CD4-positive, alpha-beta memory T cell (primary cell): ENCODE measurements around the gene TUBE1. TPM values are rescaled to one million over a fixed set of nuclear protein-coding genes. Genes with fewer than 3 reads are reported as not detected.

Experiments used
- CTCF ChIA-PET: fragments of 350-600 bp; sonication (Branson Sonifier 250); formaldehyde crosslinking; loops from one replicate; lab custom pipeline; 2021; ENCODE audit warnings: inconsistent platforms; ENCODE audit not compliant: partially characterized antibody; lab: Charles Lee
- POLR2A ChIA-PET: fragments of 350-600 bp; sonication (Branson Sonifier 250); formaldehyde crosslinking; loops from one replicate; lab custom pipeline; 2021; ENCODE audit not compliant: partially characterized antibody; lab: Charles Lee
- DNase-seq, 5 donors: peaks; one replicate each; pipeline versions ENCODE4 v3.0.0 to v3.0.0-alpha.2; 2020 to 2022; ENCODE audit warnings: mixed read lengths in 1 of 5
- H3K27ac ChIP-seq: one replicate; pipeline ENCODE4 v1.7.0; 2013; ENCODE audit warnings: low read depth, low read length
- H3K27me3 ChIP-seq: 2 replicates; pipeline ENCODE4 v1.7.0; 2013; ENCODE audit warnings: mild to moderate bottlenecking, low read length, moderate library complexity; ENCODE audit not compliant: insufficient read depth
- H3K36me3 ChIP-seq: 2 replicates; pipeline ENCODE4 v1.7.0; 2013; ENCODE audit warnings: mild to moderate bottlenecking, low read length, moderate library complexity; ENCODE audit not compliant: insufficient read depth
- H3K4me1 ChIP-seq: 2 replicates; pipeline ENCODE4 v1.7.0; 2013; ENCODE audit warnings: mild to moderate bottlenecking, low read length, moderate library complexity; ENCODE audit not compliant: insufficient read depth
- H3K4me3 ChIP-seq, 2 donors: one replicate each; pipeline ENCODE4 v1.7.0; 2013; ENCODE audit warnings: low read length in 2 of 2, mild to moderate bottlenecking in 1 of 2
- H3K9me3 ChIP-seq, 2 donors: one replicate each; pipeline ENCODE4 v1.7.0; 2013; ENCODE audit warnings: low read length in 2 of 2, control low read depth in 1 of 2; ENCODE audit not compliant: control insufficient read depth in 1 of 2
- H3K27ac Mint-ChIP-seq, 7 donors: one replicate each; pipeline ENCODE4 v1.8.0; 2020 to 2021; ENCODE audit warnings: mixed read lengths in 7 of 7, mild to moderate bottlenecking in 6 of 7, inconsistent platforms in 3 of 7, moderate library complexity in 3 of 7
- H3K27me3 Mint-ChIP-seq, 2 donors: one replicate each; pipeline ENCODE4 v1.8.0; 2020 to 2021; ENCODE audit warnings: mixed read lengths in 2 of 2
- H3K36me3 Mint-ChIP-seq, 2 donors: one replicate each; pipeline ENCODE4 v1.8.0; 2020 to 2021; ENCODE audit warnings: mixed read lengths in 2 of 2, inconsistent platforms in 1 of 2, mild to moderate bottlenecking in 1 of 2
- H3K4me1 Mint-ChIP-seq, 4 donors: one replicate each; pipeline ENCODE4 v1.8.0; 2020 to 2021; ENCODE audit warnings: mixed read lengths in 4 of 4, mild to moderate bottlenecking in 1 of 4
- H3K4me3 Mint-ChIP-seq, 8 donors: one replicate each; pipeline ENCODE4 v1.8.0; 2020 to 2021; ENCODE audit warnings: mixed read lengths in 8 of 8, mild to moderate bottlenecking in 7 of 8, moderate library complexity in 6 of 8, inconsistent platforms in 3 of 8
- H3K9me3 Mint-ChIP-seq, 8 donors: one replicate each; pipeline ENCODE4 v1.8.0; 2020 to 2021; ENCODE audit warnings: mixed read lengths in 8 of 8, mild to moderate bottlenecking in 5 of 8, inconsistent platforms in 3 of 8, moderate library complexity in 1 of 8
- intact Hi-C: fragments of 100-400 bp; cut with micrococcal nuclease; formaldehyde crosslinking; loops from one replicate; pipeline ENCODE4 v1.15.1; 2023
- polyA plus RNA-seq, 2 donors: library from polyadenylated mRNA; unstranded; fragments of 300-500 nt; fragmentation: Illumina TruSeq; gene quantifications; one replicate each; pipeline ENCODE4 v1.2.3, GENCODE V29; 2021
- total RNA-seq, 2 experiments: library from RNA; stranded (reverse); gene quantifications; one replicate each; pipeline ENCODE4 v1.2.3, GENCODE V29; 2021

The TUBE1 gene
- total RNA-seq = 10 to 100 TPM; 40.6 to 45.2 TPM
- 10 to 100 TPM; 15.6 to 19.0 TPM for polyA plus RNA-seq

GRCh38 chr6:112087136-112087911, at the start of gene TUBE1, which contains the start of gene FAM229B:
TUBE1 (minus strand) TSS chr6:112087482; CDS start chr6:112087434, 48 bp downstream.
FAM229B (plus strand) TSS chr6:112087591; CDS start chr6:112099284, 11,693 bp downstream.
- Mint-ChIP-seq H3K27ac (peak within 1 kb of the TSS in 1 of 7 donors; percentile 59), H3K4me1 (peaks cover 6 to 15% (median 8%) of the 10 kb centered on the region in 4 donors), H3K36me3 (peaks cover 15 to 21% of the 10 kb centered on the region in 2 donors), H3K27me3 (peaks cover 13 to 17% of the 10 kb centered on the region in 2 donors), H3K9me3 (peaks cover 0 to 2% (median 0%) of the 10 kb centered on the region in 8 donors), H3K4me3 (no peak within 1 kb of the TSS)
- Histone ChIP-seq H3K4me1 (peaks cover 15% of the 10 kb centered on the region), H3K27me3 (peaks cover 15% of the 10 kb centered on the region), H3K9me3 (no peaks in the 10 kb centered on the region), H3K27ac (peak within 1 kb of the TSS; percentile 78), H3K4me3 (peak within 1 kb of the TSS; percentile 31 to 80), H3K36me3 (no peaks in the 10 kb centered on the region)
- CTCF ChIA-PET = interaction anchor here (0.8 to 3.9 kb wide), 9 partner anchors 15 to 1272 kb away, joined by 3 to 35 read pairs (median 4); partner anchors contain the start of gene CDK19
- DNase-seq = peak; percentile 89 to 97 (median 93)
- intact Hi-C loops = loop anchor here (1.0 to 5.0 kb wide), 7 partner anchors 76 to 1273 kb away; partner anchors contain the start of genes AMD1, CDK19, FYN and REV3L
- POLR2A ChIA-PET = interaction anchor here (0.7 to 2.8 kb wide), 13 partner anchors 14 to 1527 kb away, joined by 3 to 24 read pairs (median 4); partner anchors contain the start of genes AMD1, REV3L and TRAF3IP2

GRCh38 chr6:112130878-112131277, 43.6 kb upstream of the TUBE1 start:
- Histone ChIP-seq H3K4me1 (no peaks in the 10 kb centered on the region), H3K27ac (no peak overlapping the region), H3K27me3 (no peaks in the 10 kb centered on the region), H3K36me3 (no peaks in the 10 kb centered on the region), H3K9me3 (no peaks in the 10 kb centered on the region), H3K4me3 (no peak overlapping the region)
- CTCF ChIA-PET = interaction anchor here (1.1 kb wide), 1 partner anchor 32 kb away, joined by 3 read pairs; no protein-coding TSS in a partner anchor
- POLR2A ChIA-PET = no interaction called here
- Mint-ChIP-seq H3K9me3 (no peaks in the 10 kb centered on the region), H3K36me3 (no peaks in the 10 kb centered on the region), H3K4me1 (no peaks in the 10 kb centered on the region), H3K4me3 (no peak overlapping the region), H3K27me3 (peaks cover 8 to 12% of the 10 kb centered on the region in 2 donors), H3K27ac (no peak overlapping the region)
- intact Hi-C loops = no loop called here
- no peak for DNase-seq

GRCh38 chr6:112128208-112128607, 40.9 kb upstream of the TUBE1 start:
- Mint-ChIP-seq H3K4me3 (no peak overlapping the region), H3K27ac (no peak overlapping the region), H3K27me3 (peaks cover 9 to 13% of the 10 kb centered on the region in 2 donors), H3K36me3 (no peaks in the 10 kb centered on the region), H3K9me3 (no peaks in the 10 kb centered on the region), H3K4me1 (no peaks in the 10 kb centered on the region)
- Histone ChIP-seq H3K4me1 (no peaks in the 10 kb centered on the region), H3K9me3 (no peaks in the 10 kb centered on the region), H3K4me3 (no peak overlapping the region), H3K27me3 (no peaks in the 10 kb centered on the region), H3K36me3 (no peaks in the 10 kb centered on the region), H3K27ac (no peak overlapping the region)
- CTCF ChIA-PET = interaction anchor here (1.5 kb wide), 1 partner anchor 35 kb away, joined by 3 read pairs; no protein-coding TSS in a partner anchor
- DNase-seq = no peak
- intact Hi-C loops = no loop called here
- POLR2A ChIA-PET = no interaction called here

GRCh38 chr6:112123982-112124381, 36.7 kb upstream of the TUBE1 start:
- H3K27ac ChIP-seq = no peak overlapping the region
- no peaks in the 10 kb centered on the region for H3K27me3 ChIP-seq
- ChIA-PET POLR2A (no interaction called here), CTCF (interaction anchor here (1.5 kb wide), 1 partner anchor 37 kb away, joined by 3 read pairs; the partner anchor contains the start of gene TUBE1)
- Mint-ChIP-seq H3K27me3 (peaks cover 10 to 11% of the 10 kb centered on the region in 2 donors), H3K4me1 (peaks cover 0 to 2% (median 0%) of the 10 kb centered on the region in 4 donors), H3K27ac (no peak overlapping the region), H3K9me3 (no peaks in the 10 kb centered on the region), H3K36me3 (no peaks in the 10 kb centered on the region), H3K4me3 (no peak overlapping the region)
- intact Hi-C loops = no loop called here
- H3K36me3 ChIP-seq = no peaks in the 10 kb centered on the region
- H3K9me3 ChIP-seq = no peaks in the 10 kb centered on the region
- no peak for DNase-seq
- H3K4me3 ChIP-seq = no peak overlapping the region
- no peaks in the 10 kb centered on the region for H3K4me1 ChIP-seq

- H3K4me1 ChIP-seq = no peaks in the 10 kb centered on the region
- Mint-ChIP-seq H3K36me3 (no peaks in the 10 kb centered on the region), H3K9me3 (no peaks in the 10 kb centered on the region), H3K4me1 (peaks cover 0 to 2% (median 0%) of the 10 kb centered on the region in 4 donors), H3K4me3 (no peak overlapping the region), H3K27ac (no peak overlapping the region), H3K27me3 (peaks cover 8 to 10% of the 10 kb centered on the region in 2 donors)
- CTCF ChIA-PET = no interaction called here
- intact Hi-C loops = no loop called here
- POLR2A ChIA-PET = no interaction called here
- H3K27me3 ChIP-seq = no peaks in the 10 kb centered on the region
- no peaks in the 10 kb centered on the region for H3K9me3 ChIP-seq
- H3K27ac ChIP-seq = no peak overlapping the region
- DNase-seq = no peak
- no peak overlapping the region for H3K4me3 ChIP-seq
- H3K36me3 ChIP-seq = no peaks in the 10 kb centered on the region
Measured at GRCh38 chr6:112122756-112123155, 35.5 kb upstream of the TUBE1 start.

GRCh38 chr6:112118034-112118433, 30.8 kb upstream of the TUBE1 start:
- CTCF ChIA-PET = no interaction called here
- POLR2A ChIA-PET = no interaction called here
- peaks cover 0 to 1% (median 0%) of the 10 kb centered on the region in 4 donors for H3K4me1 Mint-ChIP-seq

GRCh38 chr6:112117554-112117953, 30.3 kb upstream of the TUBE1 start:
- Mint-ChIP-seq H3K4me1 (no peaks in the 10 kb centered on the region), H3K36me3 (no peaks in the 10 kb centered on the region), H3K9me3 (no peaks in the 10 kb centered on the region), H3K27me3 (peaks cover 6 to 12% of the 10 kb centered on the region in 2 donors), H3K4me3 (no peak overlapping the region), H3K27ac (no peak overlapping the region)
- Histone ChIP-seq H3K27me3 (no peaks in the 10 kb centered on the region), H3K4me1 (no peaks in the 10 kb centered on the region), H3K9me3 (no peaks in the 10 kb centered on the region), H3K4me3 (no peak overlapping the region), H3K36me3 (no peaks in the 10 kb centered on the region), H3K27ac (no peak overlapping the region)
- POLR2A ChIA-PET = no interaction called here
- DNase-seq = no peak
- intact Hi-C loops = no loop called here
- CTCF ChIA-PET = no interaction called here

More at GRCh38 chr6:112118034-112118433, 30.8 kb upstream of the TUBE1 start:
- Histone ChIP-seq H3K4me1 (no peaks in the 10 kb centered on the region), H3K4me3 (no peak overlapping the region), H3K27me3 (no peaks in the 10 kb centered on the region), H3K27ac (no peak overlapping the region), H3K9me3 (no peaks in the 10 kb centered on the region), H3K36me3 (no peaks in the 10 kb centered on the region)
- intact Hi-C loops = no loop called here
- Mint-ChIP-seq H3K9me3 (no peaks in the 10 kb centered on the region), H3K27me3 (peaks cover 6 to 13% of the 10 kb centered on the region in 2 donors), H3K4me3 (no peak overlapping the region), H3K36me3 (no peaks in the 10 kb centered on the region), H3K27ac (no peak overlapping the region)
- no peak for DNase-seq
